ENCODE data around the gene TMEM150B.
"Not testable (repeated sequence)": the region's sequence is repeated elsewhere in the genome, so short reads cannot be mapped to it uniquely, and the experiment has no call there.

Gene TMEM150B

GRCh38 chr19:55339105-55339888 lies 14.2 kb upstream of the TMEM150B start, which contains the start of gene KMT5C:
TSS of gene KMT5C (plus strand) at chr19:55339876. CDS start at chr19:55341937, 2,061 bp downstream.
- peaks cover 0 to 22% (median 15%) of the 10 kb centered on the region in 5 donors for H3K36me3 ChIP-seq (ENCODE audit: control insufficient read depth in 5 of 5, insufficient read depth in 5 of 5, low read length in 5 of 5)
- H3K27ac ChIP-seq (ENCODE audit: low read depth, low read length), result peak within 1 kb of the TSS; percentile 84
- H3K4me1 ChIP-seq (ENCODE audit: control insufficient read depth in 5 of 5, insufficient read depth in 5 of 5, low read length in 5 of 5), result peaks cover 9 to 28% (median 22%) of the 10 kb centered on the region in 5 donors
- no peaks in the 10 kb centered on the region for H3K9me3 ChIP-seq (ENCODE audit: control insufficient read depth in 5 of 5, low read length in 5 of 5)
- no peaks in the 10 kb centered on the region for H3K27me3 ChIP-seq (ENCODE audit: control insufficient read depth in 5 of 5, insufficient read depth in 4 of 5, low read length in 5 of 5)
- peak within 1 kb of the TSS in 4 of 5 donors; percentile 86 to 93 (median 90) for H3K9ac ChIP-seq (ENCODE audit: low read length in 5 of 5)
- peak within 1 kb of the TSS; percentile 71 to 95 (median 77) for H3K4me3 ChIP-seq (ENCODE audit: low read depth in 1 of 5, low read length in 5 of 5)

- Histone ChIP-seq H3K27me3 (ENCODE audit: control insufficient read depth in 5 of 5, insufficient read depth in 4 of 5, low read length in 5 of 5) (no peaks in the 10 kb centered on the region), H3K36me3 (ENCODE audit: control insufficient read depth in 5 of 5, insufficient read depth in 5 of 5, low read length in 5 of 5) (no peaks in the 10 kb centered on the region)
These were observed 11.0 kb upstream of the TMEM150B start for GRCh38 chr19:55336101-55336500.

DNA sequence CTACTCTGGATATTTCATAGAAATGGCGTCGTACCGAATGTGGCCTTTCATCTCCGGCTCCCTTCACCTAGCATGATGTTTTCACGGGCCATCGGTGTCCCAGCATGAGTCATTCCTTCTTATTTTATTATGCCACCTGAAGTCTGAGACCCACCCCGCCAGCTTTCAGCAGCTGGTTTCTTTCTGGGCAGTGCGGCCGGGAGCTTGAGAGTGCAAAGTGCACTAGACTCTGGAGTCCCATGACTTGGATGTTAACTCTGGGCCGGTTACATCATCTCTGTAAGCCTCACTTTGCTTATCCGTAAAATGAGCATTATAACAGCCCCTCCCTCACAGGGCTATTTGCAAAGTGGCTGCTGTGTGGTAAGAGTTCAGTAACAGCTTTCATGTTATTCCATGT lies 8.7 kb upstream of the TMEM150B start:
- Histone ChIP-seq H3K27ac (ENCODE audit: low read depth, low read length) (no peak overlapping the region), H3K9ac (ENCODE audit: low read length in 5 of 5) (no peak overlapping the region), H3K27me3 (ENCODE audit: control insufficient read depth in 5 of 5, insufficient read depth in 4 of 5, low read length in 5 of 5) (no peaks in the 10 kb centered on the region), H3K36me3 (ENCODE audit: control insufficient read depth in 5 of 5, insufficient read depth in 5 of 5, low read length in 5 of 5) (no peaks in the 10 kb centered on the region), H3K9me3 (ENCODE audit: control insufficient read depth in 5 of 5, low read length in 5 of 5) (no peaks in the 10 kb centered on the region), H3K4me3 (ENCODE audit: low read depth in 1 of 5, low read length in 5 of 5) (no peak overlapping the region), H3K4me1 (ENCODE audit: control insufficient read depth in 5 of 5, insufficient read depth in 5 of 5, low read length in 5 of 5) (peaks cover 0 to 6% (median 6%) of the 10 kb centered on the region in 5 donors)

More at GRCh38 chr19:55336101-55336500, 11.0 kb upstream of the TMEM150B start:
- no peak overlapping the region for H3K4me3 ChIP-seq (ENCODE audit: low read depth in 1 of 5, low read length in 5 of 5)
- H3K27ac ChIP-seq (ENCODE audit: low read depth, low read length), result no peak overlapping the region
- peaks cover 8 to 20% (median 18%) of the 10 kb centered on the region in 5 donors for H3K4me1 ChIP-seq (ENCODE audit: control insufficient read depth in 5 of 5, insufficient read depth in 5 of 5, low read length in 5 of 5)
- H3K9me3 ChIP-seq (ENCODE audit: control insufficient read depth in 5 of 5, low read length in 5 of 5), result no peaks in the 10 kb centered on the region
- no peak overlapping the region for H3K9ac ChIP-seq (ENCODE audit: low read length in 5 of 5)

GRCh38 chr19:55329791-55330190 lies 4.7 kb upstream of the TMEM150B start:
- not testable (repeated sequence) for H3K4me3 ChIP-seq (ENCODE audit: low read depth in 1 of 5, low read length in 5 of 5); H3K27ac ChIP-seq (ENCODE audit: low read depth, low read length); H3K36me3 ChIP-seq (ENCODE audit: control insufficient read depth in 5 of 5, insufficient read depth in 5 of 5, low read length in 5 of 5); H3K9me3 ChIP-seq (ENCODE audit: control insufficient read depth in 5 of 5, low read length in 5 of 5); H3K9ac ChIP-seq (ENCODE audit: low read length in 5 of 5); H3K27me3 ChIP-seq (ENCODE audit: control insufficient read depth in 5 of 5, insufficient read depth in 4 of 5, low read length in 5 of 5)
- peaks cover 3 to 14% (median 9%) of the 10 kb centered on the region in 5 donors for H3K4me1 ChIP-seq (ENCODE audit: control insufficient read depth in 5 of 5, insufficient read depth in 5 of 5, low read length in 5 of 5)

- H3K4me3 ChIP-seq (ENCODE audit: low read depth in 1 of 5, low read length in 5 of 5); H3K9ac ChIP-seq (ENCODE audit: low read length in 5 of 5); H3K27ac ChIP-seq (ENCODE audit: low read depth, low read length); H3K36me3 ChIP-seq (ENCODE audit: control insufficient read depth in 5 of 5, insufficient read depth in 5 of 5, low read length in 5 of 5); H3K27me3 ChIP-seq (ENCODE audit: control insufficient read depth in 5 of 5, insufficient read depth in 4 of 5, low read length in 5 of 5); H3K9me3 ChIP-seq (ENCODE audit: control insufficient read depth in 5 of 5, low read length in 5 of 5): not testable (repeated sequence)
- peaks cover 3 to 16% (median 14%) of the 10 kb centered on the region in 5 donors for H3K4me1 ChIP-seq (ENCODE audit: control insufficient read depth in 5 of 5, insufficient read depth in 5 of 5, low read length in 5 of 5)
These were observed 3.7 kb upstream of the TMEM150B start for GRCh38 chr19:55328774-55329318.

- Histone ChIP-seq H3K9me3 (ENCODE audit: control insufficient read depth in 5 of 5, low read length in 5 of 5) (no peaks in the 10 kb centered on the region), H3K36me3 (ENCODE audit: control insufficient read depth in 5 of 5, insufficient read depth in 5 of 5, low read length in 5 of 5) (no peaks in the 10 kb centered on the region), H3K9ac (ENCODE audit: low read length in 5 of 5) (peak overlapping the region in 2 of 5 donors; percentile 37 to 59), H3K4me1 (ENCODE audit: control insufficient read depth in 5 of 5, insufficient read depth in 5 of 5, low read length in 5 of 5) (peaks cover 3 to 44% (median 29%) of the 10 kb centered on the region in 5 donors), H3K27ac (ENCODE audit: low read depth, low read length) (peak overlapping the region; percentile 78), H3K27me3 (ENCODE audit: control insufficient read depth in 5 of 5, insufficient read depth in 4 of 5, low read length in 5 of 5) (no peaks in the 10 kb centered on the region), H3K4me3 (ENCODE audit: low read depth in 1 of 5, low read length in 5 of 5) (peak overlapping the region; percentile 6 to 57 (median 36))
These were observed 479 bp downstream of the TMEM150B start for GRCh38 chr19:55324662-55325061.

DNA sequence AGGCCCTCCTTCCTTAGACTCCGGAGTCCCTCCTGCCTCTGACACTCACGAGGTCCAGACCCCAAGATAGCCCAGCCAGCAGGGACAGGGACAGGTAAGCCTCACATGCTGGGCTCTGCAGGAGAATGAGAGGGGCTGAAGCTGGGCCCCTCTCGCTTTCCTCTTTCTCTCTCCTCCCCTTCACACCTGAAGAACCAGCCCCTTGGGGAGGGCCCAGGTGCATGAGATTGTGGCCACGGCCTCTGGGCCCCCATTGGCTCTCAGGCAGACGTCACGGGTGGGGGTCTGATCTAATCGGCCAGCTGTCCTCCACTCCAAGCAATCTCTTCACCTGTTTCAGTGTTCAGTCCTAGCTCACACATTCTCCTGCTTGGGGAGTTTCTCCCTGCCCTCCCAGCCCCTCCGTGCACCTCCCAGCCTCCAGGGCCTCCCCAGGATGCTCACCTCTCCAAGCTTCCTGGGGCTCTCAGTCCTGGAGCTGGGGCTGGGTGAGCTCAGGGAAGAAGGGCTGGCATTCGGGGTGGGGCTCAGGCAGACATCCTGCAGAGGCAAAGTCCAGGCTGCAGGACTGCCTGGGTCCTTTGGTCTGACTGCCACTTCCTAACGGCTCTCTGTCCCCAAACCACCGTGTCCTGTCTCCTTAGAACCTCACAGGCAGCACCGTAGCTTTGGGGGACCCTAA lies 2.8 kb downstream of the TMEM150B start:
- no peaks in the 10 kb centered on the region for H3K9me3 ChIP-seq (ENCODE audit: control insufficient read depth in 5 of 5, low read length in 5 of 5)
- no peak overlapping the region for H3K4me3 ChIP-seq (ENCODE audit: low read depth in 1 of 5, low read length in 5 of 5)
- peaks cover 3 to 44% (median 29%) of the 10 kb centered on the region in 5 donors for H3K4me1 ChIP-seq (ENCODE audit: control insufficient read depth in 5 of 5, insufficient read depth in 5 of 5, low read length in 5 of 5)
- no peaks in the 10 kb centered on the region for H3K36me3 ChIP-seq (ENCODE audit: control insufficient read depth in 5 of 5, insufficient read depth in 5 of 5, low read length in 5 of 5)
- no peaks in the 10 kb centered on the region for H3K27me3 ChIP-seq (ENCODE audit: control insufficient read depth in 5 of 5, insufficient read depth in 4 of 5, low read length in 5 of 5)
- peak overlapping the region in 1 of 5 donors; percentile 28 for H3K9ac ChIP-seq (ENCODE audit: low read length in 5 of 5)
- no peak overlapping the region for H3K27ac ChIP-seq (ENCODE audit: low read depth, low read length)

DNA sequence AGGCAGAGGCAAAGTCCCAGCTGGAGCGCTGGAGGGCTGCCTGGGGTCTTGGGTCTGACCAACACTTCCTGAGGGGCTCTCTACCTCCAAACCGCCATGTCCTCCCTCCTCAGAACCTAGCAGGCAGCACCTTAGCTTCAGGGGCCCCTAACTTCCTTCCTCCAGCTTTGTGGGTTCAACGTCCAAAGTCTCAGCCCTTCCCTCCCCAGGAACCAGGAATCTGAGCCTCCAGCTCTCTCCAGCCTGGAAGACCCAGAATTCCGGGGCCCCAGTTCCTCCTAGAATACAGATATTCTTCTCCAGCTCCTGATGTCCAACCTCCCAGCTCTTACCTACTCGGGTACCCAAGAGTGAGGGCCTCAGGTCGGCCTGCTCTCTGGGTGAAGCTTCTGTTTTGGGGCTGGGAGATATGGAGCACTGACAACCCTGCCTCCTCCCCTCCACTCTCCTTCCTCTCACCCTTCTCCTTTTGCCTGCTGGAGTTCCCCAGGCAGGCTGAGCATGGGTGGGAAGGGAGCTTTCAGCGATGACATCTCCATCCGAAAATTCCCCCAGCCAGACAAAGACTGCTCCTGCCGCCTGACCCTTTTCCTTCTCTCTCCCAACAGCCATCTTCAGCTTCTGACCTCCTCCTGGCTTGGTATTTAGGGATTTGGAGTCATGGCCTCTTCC lies 3.5 kb downstream of the TMEM150B start:
- Histone ChIP-seq H3K27ac (ENCODE audit: low read depth, low read length) (no peak overlapping the region), H3K4me3 (ENCODE audit: low read depth in 1 of 5, low read length in 5 of 5) (no peak overlapping the region), H3K9ac (ENCODE audit: low read length in 5 of 5) (peak overlapping the region in 2 of 5 donors; percentile 0 to 28)

GRCh38 chr19:55320844-55321419 lies 4.2 kb downstream of the TMEM150B start:
- no peak overlapping the region for H3K27ac ChIP-seq (ENCODE audit: low read depth, low read length)
- peaks cover 0 to 3% (median 0%) of the 10 kb centered on the region in 5 donors for H3K9me3 ChIP-seq (ENCODE audit: control insufficient read depth in 5 of 5, low read length in 5 of 5)
- H3K9ac ChIP-seq (ENCODE audit: low read length in 5 of 5), result no peak overlapping the region
- peaks cover 0 to 39% (median 21%) of the 10 kb centered on the region in 5 donors for H3K4me1 ChIP-seq (ENCODE audit: control insufficient read depth in 5 of 5, insufficient read depth in 5 of 5, low read length in 5 of 5)
- H3K27me3 ChIP-seq (ENCODE audit: control insufficient read depth in 5 of 5, insufficient read depth in 4 of 5, low read length in 5 of 5), result no peaks in the 10 kb centered on the region
- H3K36me3 ChIP-seq (ENCODE audit: control insufficient read depth in 5 of 5, insufficient read depth in 5 of 5, low read length in 5 of 5), result peaks cover 0 to 11% (median 0%) of the 10 kb centered on the region in 5 donors
- no peak overlapping the region for H3K4me3 ChIP-seq (ENCODE audit: low read depth in 1 of 5, low read length in 5 of 5)

More for the DNA sequence above, 3.5 kb downstream of the TMEM150B start:
- Histone ChIP-seq H3K9me3 (ENCODE audit: control insufficient read depth in 5 of 5, low read length in 5 of 5) (no peaks in the 10 kb centered on the region), H3K4me1 (ENCODE audit: control insufficient read depth in 5 of 5, insufficient read depth in 5 of 5, low read length in 5 of 5) (peaks cover 2 to 42% (median 26%) of the 10 kb centered on the region in 5 donors), H3K27me3 (ENCODE audit: control insufficient read depth in 5 of 5, insufficient read depth in 4 of 5, low read length in 5 of 5) (no peaks in the 10 kb centered on the region), H3K36me3 (ENCODE audit: control insufficient read depth in 5 of 5, insufficient read depth in 5 of 5, low read length in 5 of 5) (peaks cover 0 to 4% (median 0%) of the 10 kb centered on the region in 5 donors)
